ENCODE results near the gene KCNIP1.
A peak's percentile ranks its signal among the peaks of the same experiment; 100 is the strongest.

The KCNIP1 gene

DNA sequence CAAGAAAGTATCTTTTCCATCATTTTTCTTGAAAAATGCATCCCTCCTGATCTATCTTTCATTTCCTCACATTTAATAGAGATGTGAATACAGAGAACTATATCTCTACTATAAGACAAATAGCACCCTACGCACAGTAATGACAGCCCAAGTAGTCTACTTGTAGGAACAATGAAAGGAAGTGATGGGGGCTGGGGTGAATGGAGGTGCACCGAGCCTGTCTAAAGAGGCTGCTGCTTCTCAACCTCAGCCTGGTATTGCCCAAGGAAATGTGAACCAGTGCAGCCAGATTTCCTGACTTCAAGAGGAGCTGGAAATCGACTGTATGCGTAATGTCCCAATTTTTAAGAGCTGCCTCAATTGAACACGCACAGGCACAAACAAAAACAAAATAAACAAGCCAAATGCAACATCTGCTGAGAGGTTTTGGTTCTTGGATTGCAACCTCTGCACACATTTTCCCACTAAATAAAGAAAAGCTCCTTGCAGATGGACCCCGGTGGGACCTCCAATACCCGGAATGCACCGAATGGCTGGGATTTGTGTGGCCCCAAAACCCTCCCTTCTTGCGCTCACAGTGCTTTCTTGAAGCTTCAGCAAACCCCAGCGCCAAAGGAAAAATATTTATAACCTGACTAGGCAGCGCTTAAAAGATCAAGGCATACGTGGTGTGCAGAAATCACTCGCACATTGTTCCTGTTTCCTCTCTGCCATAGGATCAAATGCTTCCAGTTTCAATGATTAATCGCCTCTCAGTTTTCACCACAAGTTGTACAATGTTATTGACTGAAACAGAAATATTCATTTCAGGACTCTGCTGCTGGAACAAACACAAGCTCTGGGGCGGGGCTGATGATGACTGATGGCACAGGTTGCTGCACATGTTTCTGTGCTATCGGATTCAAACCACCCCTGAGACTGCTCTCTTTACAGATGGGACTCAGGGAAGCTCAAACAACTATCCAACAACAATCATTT is 68.3 kb downstream of the KCNIP1 start:
- DNase-seq (ENCODE audit: low read depth) = peak; percentile 24
- TF ChIP-seq, protein P1, sequence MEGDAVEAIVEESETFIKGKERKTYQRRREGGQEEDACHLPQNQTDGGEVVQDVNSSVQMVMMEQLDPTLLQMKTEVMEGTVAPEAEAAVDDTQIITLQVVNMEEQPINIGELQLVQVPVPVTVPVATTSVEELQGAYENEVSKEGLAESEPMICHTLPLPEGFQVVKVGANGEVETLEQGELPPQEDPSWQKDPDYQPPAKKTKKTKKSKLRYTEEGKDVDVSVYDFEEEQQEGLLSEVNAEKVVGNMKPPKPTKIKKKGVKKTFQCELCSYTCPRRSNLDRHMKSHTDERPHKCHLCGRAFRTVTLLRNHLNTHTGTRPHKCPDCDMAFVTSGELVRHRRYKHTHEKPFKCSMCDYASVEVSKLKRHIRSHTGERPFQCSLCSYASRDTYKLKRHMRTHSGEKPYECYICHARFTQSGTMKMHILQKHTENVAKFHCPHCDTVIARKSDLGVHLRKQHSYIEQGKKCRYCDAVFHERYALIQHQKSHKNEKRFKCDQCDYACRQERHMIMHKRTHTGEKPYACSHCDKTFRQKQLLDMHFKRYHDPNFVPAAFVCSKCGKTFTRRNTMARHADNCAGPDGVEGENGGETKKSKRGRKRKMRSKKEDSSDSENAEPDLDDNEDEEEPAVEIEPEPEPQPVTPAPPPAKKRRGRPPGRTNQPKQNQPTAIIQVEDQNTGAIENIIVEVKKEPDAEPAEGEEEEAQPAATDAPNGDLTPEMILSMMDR (conservative IDR thresholded peaks at IDR 0.05; ENCODE audit: control insufficient read depth, insufficient read depth, low read depth, low read length) = no peak
- H3K4me3 ChIP-seq (ENCODE audit: control insufficient read depth, low read depth, low read length) = no peak overlapping the region

DNA sequence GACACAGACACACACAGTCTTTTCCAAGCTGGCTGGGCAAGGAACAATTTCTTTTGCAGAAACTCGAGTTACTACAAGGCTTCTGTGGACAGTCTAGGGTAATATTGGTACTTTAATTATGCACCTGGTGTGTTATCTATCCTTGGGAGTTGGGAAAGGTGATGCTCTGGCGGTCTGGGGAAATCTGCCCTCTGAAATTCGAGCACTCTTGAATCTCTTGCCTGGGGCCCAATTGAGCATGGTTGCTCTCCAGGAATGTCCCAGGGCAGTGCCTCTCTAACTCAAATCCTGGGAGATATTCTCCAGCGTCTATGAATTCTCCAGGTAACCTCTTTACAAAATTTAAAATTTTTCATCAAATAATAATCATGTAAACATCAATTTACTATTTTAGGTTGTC is 69.3 kb downstream of the KCNIP1 start:
- DNase-seq (ENCODE audit: low read depth) = no peak
- H3K4me3 ChIP-seq (ENCODE audit: control insufficient read depth, low read depth, low read length) = no peak overlapping the region
- TF ChIP-seq, protein P1 (conservative IDR thresholded peaks at IDR 0.05; ENCODE audit: control insufficient read depth, insufficient read depth, low read depth, low read length) = no peak

DNA sequence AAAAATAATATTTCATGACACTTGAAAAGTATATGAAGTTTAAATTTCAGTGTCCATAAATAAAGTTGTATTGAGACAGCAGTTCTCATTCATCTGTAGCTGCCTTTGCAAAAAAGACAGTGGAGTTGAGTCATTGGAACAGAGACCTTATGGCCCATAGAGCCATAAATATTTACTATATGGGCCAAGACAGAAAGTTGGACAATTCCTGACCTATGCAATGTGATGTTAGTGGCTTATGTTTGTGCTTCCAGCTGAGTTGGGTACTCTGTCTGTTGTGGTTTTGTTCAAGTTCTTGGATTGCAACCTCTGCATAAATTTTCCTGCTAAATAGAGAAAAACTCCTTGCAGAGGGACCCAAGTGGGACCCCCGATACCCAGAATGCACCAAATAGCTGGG is 69.8 kb downstream of the KCNIP1 start:
- TF ChIP-seq, protein P1 (conservative IDR thresholded peaks at IDR 0.05; ENCODE audit: control insufficient read depth, insufficient read depth, low read depth, low read length) = no peak
- H3K4me3 ChIP-seq (ENCODE audit: control insufficient read depth, low read depth, low read length) = no peak overlapping the region
- peak; percentile 10 for DNase-seq (ENCODE audit: low read depth)

DNA sequence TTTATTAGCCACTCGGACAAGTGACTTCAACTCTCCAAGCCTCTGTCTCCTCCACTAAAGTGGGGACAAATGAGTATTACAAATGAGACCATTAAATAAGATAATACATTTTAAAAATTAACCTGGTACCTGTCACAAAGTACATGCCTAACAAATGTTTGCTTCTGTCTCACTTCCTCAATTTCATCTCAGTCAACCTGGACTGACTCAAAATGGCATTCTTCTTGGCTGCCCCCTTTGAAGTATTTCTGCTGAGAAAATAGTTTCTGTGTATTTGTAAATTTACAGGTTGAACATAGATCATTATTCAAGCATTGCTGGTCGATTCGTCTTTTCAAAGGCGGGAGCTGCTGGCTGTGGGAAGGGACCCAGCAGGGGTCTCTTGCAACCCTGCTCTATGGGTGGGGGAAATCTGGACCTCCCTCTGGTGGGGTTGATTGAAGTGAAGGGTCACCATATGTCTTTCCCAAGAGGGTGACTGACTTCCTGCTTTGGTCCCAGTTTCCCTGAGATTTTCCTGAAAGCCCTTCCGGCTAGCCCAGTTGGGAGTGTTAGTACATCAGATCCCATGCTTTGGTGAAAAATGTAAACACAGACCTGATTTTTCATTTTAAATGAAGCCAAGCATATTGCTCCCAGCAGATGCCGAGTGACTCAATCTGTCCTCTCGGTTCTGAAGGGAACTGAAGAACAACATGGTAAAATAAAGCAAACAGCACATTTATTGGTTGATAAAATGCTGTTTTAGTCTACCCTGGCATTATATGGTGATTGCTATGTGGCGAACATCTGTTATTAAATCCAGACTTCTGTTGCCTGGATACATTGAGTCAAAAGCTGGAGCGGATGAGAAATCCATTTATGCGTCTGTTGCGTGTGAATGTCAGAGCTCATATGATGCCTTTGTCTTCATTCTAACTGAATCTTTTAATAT is 73.0 kb downstream of the KCNIP1 start:
- TF ChIP-seq, protein P1 (conservative IDR thresholded peaks at IDR 0.05; ENCODE audit: control insufficient read depth, insufficient read depth, low read depth, low read length) = no peak
- peak; percentile 8 for DNase-seq (ENCODE audit: low read depth)

DNA sequence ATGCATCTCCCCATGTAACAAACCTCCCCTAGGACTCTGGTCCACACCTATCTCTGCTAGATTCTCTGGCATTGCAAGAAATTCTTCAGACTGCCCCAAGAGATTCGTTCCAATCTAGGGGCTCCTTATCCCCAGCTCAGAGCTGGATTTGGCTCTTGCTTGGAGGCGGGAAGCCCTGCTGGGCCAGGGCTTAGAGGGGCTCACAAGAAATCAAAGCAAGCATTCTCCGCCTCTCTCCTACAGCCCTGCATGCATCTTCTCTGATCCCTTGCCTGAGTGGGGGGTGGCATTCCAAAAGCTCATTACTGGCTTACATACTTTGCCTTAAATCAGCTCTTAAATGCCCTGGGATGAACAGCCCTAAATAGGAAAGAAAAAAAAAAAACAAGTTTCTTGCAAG is 75.8 kb downstream of the KCNIP1 start:
- TF ChIP-seq, protein P1 (conservative IDR thresholded peaks at IDR 0.05; ENCODE audit: control insufficient read depth, insufficient read depth, low read depth, low read length) = no peak
- H3K4me3 ChIP-seq (ENCODE audit: control insufficient read depth, low read depth, low read length) = no peak overlapping the region
- no peak for DNase-seq (ENCODE audit: low read depth)

More for the DNA sequence above, 73.0 kb downstream of the KCNIP1 start:
- H3K4me3 ChIP-seq (ENCODE audit: control insufficient read depth, low read depth, low read length) = no peak overlapping the region

DNA sequence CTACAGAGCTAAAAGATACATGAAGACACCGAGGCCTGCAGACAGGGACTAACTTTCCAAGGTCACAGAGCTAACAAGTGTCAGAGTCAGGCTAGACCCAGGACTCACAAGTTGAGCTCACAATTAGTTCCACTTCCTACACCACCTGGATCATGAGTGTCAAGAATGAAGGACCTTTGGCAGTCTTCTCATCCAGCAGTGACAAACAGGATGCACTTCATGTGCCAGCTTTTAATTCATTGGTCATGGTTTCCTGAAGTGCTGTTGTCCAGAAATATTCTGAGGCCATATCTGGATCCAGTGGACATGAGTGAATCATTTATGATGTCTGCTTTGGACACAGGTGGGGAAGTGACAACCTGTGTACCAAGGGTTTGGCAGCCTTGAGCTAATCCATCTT is 77.4 kb downstream of the KCNIP1 start:
- H3K4me3 ChIP-seq (ENCODE audit: control insufficient read depth, low read depth, low read length) = no peak overlapping the region
- TF ChIP-seq, protein P1 (conservative IDR thresholded peaks at IDR 0.05; ENCODE audit: control insufficient read depth, insufficient read depth, low read depth, low read length) = no peak
- DNase-seq (ENCODE audit: low read depth) = no peak
